Gastroesophageal sphincter (tissue), 3 donors: ENCODE measurements around the gene ZHX3.

Experiments used
- CTCF ChIP-seq, 4 experiments: fragments of 200-600 bp in 2 of 4; fragments of 450-650 bp in 2 of 4; sonication (generic) in 1 of 4; IDR thresholded peaks; one replicate each; pipeline ENCODE4 v1.5.1; 2017 to 2019; ENCODE audit warnings: antibody characterized with exemption in 4 of 4, mild to moderate bottlenecking in 2 of 4, moderate library complexity in 2 of 4
- EP300 ChIP-seq: sonication (generic); formaldehyde crosslinking; IDR thresholded peaks from one replicate; pipeline ENCODE4 v1.6.1; 2017; ENCODE audit warnings: antibody characterized with exemption, mild to moderate bottlenecking
- POLR2A ChIP-seq, 2 donors: fragments of 450-650 bp; IDR thresholded peaks; one replicate each; pipeline ENCODE4 v1.6.1; 2017; ENCODE audit warnings: antibody characterized with exemption in 2 of 2, mild to moderate bottlenecking in 2 of 2, moderate library complexity in 1 of 2
- POLR2AphosphoS5 ChIP-seq: sonication (generic); formaldehyde crosslinking; IDR thresholded peaks from one replicate; pipeline ENCODE4 v1.6.1; 2017; ENCODE audit warnings: antibody characterized with exemption

GRCh38 chr20:41168281-41169161 is 149.0 kb downstream of the ZHX3 start:
- no peak for TF ChIP-seq CTCF (IDR thresholded peaks at IDR 0.05)
- no peak for TF ChIP-seq POLR2A (IDR thresholded peaks at IDR 0.05)
- no peak for TF ChIP-seq POLR2AphosphoS5
- TF ChIP-seq EP300, result no peak
